ENCODE measurements around the gene TNIP1. TPM values are rescaled to one million over a fixed set of nuclear protein-coding genes. Genes with fewer than 3 reads are reported as not detected.

TNIP1 gene
- polyA plus RNA-seq, 2 of the 4 experiments (the other 2 are of a cell fraction) = 48.4 to 53.4 TPM

DNA sequence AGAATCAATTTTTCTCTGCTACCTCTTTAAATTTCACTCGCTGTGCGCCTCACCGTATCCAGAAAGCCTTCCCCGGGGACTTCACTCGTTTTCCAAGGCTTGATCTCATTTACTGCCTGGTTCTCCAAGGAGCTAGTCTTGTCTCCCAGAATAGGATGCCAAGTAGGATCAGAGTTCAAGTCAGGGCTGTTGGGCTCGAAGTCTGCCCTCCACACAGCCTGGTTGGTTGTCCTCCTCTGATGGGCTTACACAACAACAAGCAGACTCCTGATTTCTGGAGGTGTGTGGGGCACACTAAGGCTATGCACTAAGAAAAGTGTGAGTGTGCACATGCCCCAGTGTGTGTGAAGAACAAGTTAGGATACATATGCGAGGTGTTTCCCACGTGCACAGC is 14.0 kb upstream of the TNIP1 start:
- ATAC-seq (peak in 1 of 2 experiments; percentile 4; a peak in 1 of 6 replicates), DNase-seq (ENCODE audit: low read depth in 1 of 2, low spot score in 1 of 2) (no peak), FAIRE-seq (no peak)
- POLR2A ChIA-PET = no interaction called here
- WGBS (ENCODE audit: missing lambda C conversion rate) = 73% methylated on average over 8 of the region's 8 CpGs
- peaks cover 37% of the 10 kb centered on the region for H3K4me1 ChIP-seq
- H3K27ac ChIP-seq = peak overlapping the region; percentile 84 to 90
- no peaks in the 10 kb centered on the region for H3K9me3 ChIP-seq
- CTCF ChIA-PET = interaction anchor here (1.6 to 6.3 kb wide), 3 partner anchors 10 to 43 kb away, joined by 3 to 53 read pairs (median 31); no protein-coding TSS in a partner anchor
- H3K4me2 ChIP-seq = peak overlapping the region; percentile 70
- TF ChIP-seq FOSL2 (IDR thresholded peaks at IDR 0.05) (no peak), FOSL2 (CRISPR knock-in tag; IDR thresholded peaks at IDR 0.05) (no peak), RCOR1 (IDR thresholded peaks at IDR 0.05; ENCODE audit: low read depth, low read length) (no peak), TP53 (CRISPR knock-in tag; IDR thresholded peaks at IDR 0.05) (no peak), PHF8 (IDR thresholded peaks at IDR 0.05; ENCODE audit: borderline replicate concordance, low read depth) (no peak), MYC (IDR thresholded peaks at IDR 0.05; ENCODE audit: borderline replicate concordance, low read length) (no peak), BHLHE40 (IDR thresholded peaks at IDR 0.05; ENCODE audit: low read depth, low read length) (no peak), HOXA7 (CRISPR knock-in tag; IDR thresholded peaks at IDR 0.05) (no peak), JUN (IDR thresholded peaks at IDR 0.05) (no peak), RNF2 (IDR thresholded peaks at IDR 0.05; ENCODE audit: borderline replicate concordance, low read depth) (no peak), FOXS1 (CRISPR knock-in tag; IDR thresholded peaks at IDR 0.05) (no peak), ZC3H11A (IDR thresholded peaks at IDR 0.05) (no peak), RAD21 (conservative IDR thresholded peaks at IDR 0.05 in 1 of 2, IDR thresholded peaks at IDR 0.05 in 1 of 2) (no peak), POLR2A (IDR thresholded peaks at IDR 0.05; ENCODE audit: low read length) (no peak), HOXB13 (CRISPR knock-in tag; IDR thresholded peaks at IDR 0.05; ENCODE audit: low read depth) (no peak), MAZ (IDR thresholded peaks at IDR 0.05; ENCODE audit: borderline replicate concordance, low read depth, low read length) (no peak)
- TF ChIP-seq, protein P1, sequence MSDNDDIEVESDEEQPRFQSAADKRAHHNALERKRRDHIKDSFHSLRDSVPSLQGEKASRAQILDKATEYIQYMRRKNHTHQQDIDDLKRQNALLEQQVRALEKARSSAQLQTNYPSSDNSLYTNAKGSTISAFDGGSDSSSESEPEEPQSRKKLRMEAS (IDR thresholded peaks at IDR 0.05) = no peak; the same call in 1 of the 2 replicates
- TF ChIP-seq, protein P2, sequence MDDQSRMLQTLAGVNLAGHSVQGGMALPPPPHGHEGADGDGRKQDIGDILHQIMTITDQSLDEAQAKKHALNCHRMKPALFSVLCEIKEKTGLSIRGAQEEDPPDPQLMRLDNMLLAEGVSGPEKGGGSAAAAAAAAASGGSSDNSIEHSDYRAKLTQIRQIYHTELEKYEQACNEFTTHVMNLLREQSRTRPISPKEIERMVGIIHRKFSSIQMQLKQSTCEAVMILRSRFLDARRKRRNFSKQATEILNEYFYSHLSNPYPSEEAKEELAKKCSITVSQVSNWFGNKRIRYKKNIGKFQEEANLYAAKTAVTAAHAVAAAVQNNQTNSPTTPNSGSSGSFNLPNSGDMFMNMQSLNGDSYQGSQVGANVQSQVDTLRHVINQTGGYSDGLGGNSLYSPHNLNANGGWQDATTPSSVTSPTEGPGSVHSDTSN (IDR thresholded peaks at IDR 0.05) = no peak
- TF ChIP-seq, protein P3, sequence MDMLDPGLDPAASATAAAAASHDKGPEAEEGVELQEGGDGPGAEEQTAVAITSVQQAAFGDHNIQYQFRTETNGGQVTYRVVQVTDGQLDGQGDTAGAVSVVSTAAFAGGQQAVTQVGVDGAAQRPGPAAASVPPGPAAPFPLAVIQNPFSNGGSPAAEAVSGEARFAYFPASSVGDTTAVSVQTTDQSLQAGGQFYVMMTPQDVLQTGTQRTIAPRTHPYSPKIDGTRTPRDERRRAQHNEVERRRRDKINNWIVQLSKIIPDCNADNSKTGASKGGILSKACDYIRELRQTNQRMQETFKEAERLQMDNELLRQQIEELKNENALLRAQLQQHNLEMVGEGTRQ (IDR thresholded peaks at IDR 0.05) = no peak
- H3K4me3 ChIP-seq = no peak overlapping the region

DNA sequence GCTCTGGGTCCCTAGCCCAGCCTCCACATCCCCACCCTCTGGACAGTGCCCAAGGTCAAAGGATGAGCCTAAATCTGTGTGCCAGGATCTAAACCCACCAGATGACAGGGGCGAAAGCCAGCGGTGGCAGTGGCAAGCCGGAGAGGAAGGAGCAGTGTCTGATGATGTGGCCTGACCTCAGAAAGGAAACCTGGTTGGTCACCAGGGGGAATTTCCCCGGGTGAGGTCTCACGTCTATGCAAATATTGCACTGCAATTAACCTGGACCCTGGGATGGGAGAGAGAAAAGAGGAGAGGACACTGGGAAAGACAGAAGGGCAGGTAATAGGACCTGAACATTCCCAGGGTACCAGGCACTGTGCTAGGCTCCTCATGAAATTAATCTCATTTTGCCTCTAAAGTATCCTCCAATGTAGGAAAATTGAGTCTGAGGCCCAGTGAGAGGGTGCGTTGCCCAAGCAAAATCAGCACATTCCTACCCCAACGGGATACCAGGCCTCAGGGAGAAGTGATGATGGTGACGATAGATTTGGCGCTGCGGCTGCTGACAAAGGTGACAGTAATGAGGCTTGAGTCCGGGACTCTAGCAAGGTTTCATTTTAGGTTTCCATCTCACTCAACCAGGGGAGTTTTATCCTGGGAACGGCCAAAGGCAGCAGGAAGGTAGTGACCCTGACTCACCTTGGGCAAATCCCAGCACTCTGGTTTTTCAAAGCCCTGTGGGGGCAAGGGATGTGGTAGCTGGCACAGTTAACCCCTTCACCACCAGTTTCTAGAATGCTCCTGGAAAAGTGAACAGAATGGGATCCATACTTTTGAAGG is 13.4 kb upstream of the TNIP1 start:
- 41% methylated on average over 10 of the region's 12 CpGs for WGBS (ENCODE audit: missing lambda C conversion rate)
- peak overlapping the region; percentile 84 to 90 for H3K27ac ChIP-seq
- H3K4me2 ChIP-seq = peak overlapping the region; percentile 70
- ChIA-PET CTCF (interaction anchor here (1.0 to 6.3 kb wide), 8 partner anchors 12 to 46 kb away, joined by 3 to 53 read pairs (median 10); no protein-coding TSS in a partner anchor), POLR2A (interaction anchor here (1.2 to 2.1 kb wide), 2 partner anchors 9 to 12 kb away, joined by 5 to 23 read pairs; no protein-coding TSS in a partner anchor)
- peak; percentile 43 to 48 for DNase-seq (ENCODE audit: low read depth in 1 of 2, low spot score in 1 of 2)
- no peak for FAIRE-seq
- no peak overlapping the region; the same call in 2 of the 3 replicates for H3K4me3 ChIP-seq
- TF ChIP-seq RFX5 (IDR thresholded peaks at IDR 0.05) (no peak), EHMT2 (IDR thresholded peaks at IDR 0.05; ENCODE audit: low read depth) (no peak), HOXB13 (CRISPR knock-in tag; IDR thresholded peaks at IDR 0.05; ENCODE audit: low read depth) (no peak)
- TF ChIP-seq, protein P4, sequence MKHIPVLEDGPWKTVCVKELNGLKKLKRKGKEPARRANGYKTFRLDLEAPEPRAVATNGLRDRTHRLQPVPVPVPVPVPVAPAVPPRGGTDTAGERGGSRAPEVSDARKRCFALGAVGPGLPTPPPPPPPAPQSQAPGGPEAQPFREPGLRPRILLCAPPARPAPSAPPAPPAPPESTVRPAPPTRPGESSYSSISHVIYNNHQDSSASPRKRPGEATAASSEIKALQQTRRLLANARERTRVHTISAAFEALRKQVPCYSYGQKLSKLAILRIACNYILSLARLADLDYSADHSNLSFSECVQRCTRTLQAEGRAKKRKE (CRISPR knock-in tag; IDR thresholded peaks at IDR 0.05; ENCODE audit: low read depth) = peak; percentile 38; the same call in 1 of the 2 replicates
- TF ChIP-seq, protein P2 (IDR thresholded peaks at IDR 0.05) = no peak
- ATAC-seq = peak; percentile 28 to 46; a peak in 4 of 6 replicates
- no peaks in the 10 kb centered on the region for H3K9me3 ChIP-seq
- H3K4me1 ChIP-seq = peaks cover 37% of the 10 kb centered on the region

Measured in A549 (cell line).